Activated CD8-positive, alpha-beta T cell treated with anti-CD3 and anti-CD28 coated beads for 36 hours (primary cell): ENCODE measurements around the gene TMED6. TPM values are rescaled to one million over a fixed set of nuclear protein-coding genes. Genes with fewer than 3 reads are reported as not detected.

Experiments used
- ATAC-seq: fragments of 200-7000 bp; cut with Tn5 transposase; one replicate; pipeline ENCODE4 v1.10.0; 2021; ENCODE audit warnings: mild to moderate bottlenecking, moderate library complexity
- CTCF ChIA-PET: fragments of 350-600 bp; sonication (Branson Sonifier 250); formaldehyde crosslinking; loops from one replicate; lab custom pipeline; 2021; ENCODE audit warnings: antibody characterized with exemption; lab: Charles Lee
- POLR2A ChIA-PET: fragments of 350-600 bp; sonication (Branson Sonifier 250); formaldehyde crosslinking; loops from one replicate; lab custom pipeline; 2021; ENCODE audit warnings: antibody characterized with exemption; lab: Charles Lee
- DNase-seq: peaks from one replicate; pipeline ENCODE4 v3.0.0-alpha.2; 2020
- H3K27ac Mint-ChIP-seq: one replicate; pipeline ENCODE4 v1.8.0; 2021; ENCODE audit warnings: mild to moderate bottlenecking, mixed read lengths
- H3K27me3 Mint-ChIP-seq: one replicate; pipeline ENCODE4 v1.8.0; 2021; ENCODE audit warnings: mixed read lengths
- H3K36me3 Mint-ChIP-seq: one replicate; pipeline ENCODE4 v1.8.0; 2021; ENCODE audit warnings: low read depth, mixed read lengths
- H3K4me1 Mint-ChIP-seq: one replicate; pipeline ENCODE4 v1.8.0; 2021; ENCODE audit warnings: low read depth, mixed read lengths
- H3K4me3 Mint-ChIP-seq: one replicate; pipeline ENCODE4 v1.8.0; 2021; ENCODE audit warnings: mild to moderate bottlenecking, moderate library complexity, mixed read lengths
- H3K9me3 Mint-ChIP-seq: one replicate; pipeline ENCODE4 v1.8.0; 2021; ENCODE audit warnings: mixed read lengths
- intact Hi-C: fragments of 100-400 bp; cut with micrococcal nuclease; formaldehyde crosslinking; loops from one replicate; pipeline ENCODE4 v1.10.0; 2022
- total RNA-seq, 2 experiments: library from RNA; stranded (reverse); gene quantifications; one replicate each; pipeline ENCODE4 v1.2.3, GENCODE V29; 2021
- TF ChIP-seq, protein P1 (sequence below): fragments of 200-600 bp; IDR thresholded peaks from one replicate; pipeline ENCODE4 v1.8.0; 2022; ENCODE audit warnings: antibody characterized with exemption, mild to moderate bottlenecking

TMED6 gene
- total RNA-seq, 2 experiments from 2014 or later = 1.2 to 2.2 TPM

DNA sequence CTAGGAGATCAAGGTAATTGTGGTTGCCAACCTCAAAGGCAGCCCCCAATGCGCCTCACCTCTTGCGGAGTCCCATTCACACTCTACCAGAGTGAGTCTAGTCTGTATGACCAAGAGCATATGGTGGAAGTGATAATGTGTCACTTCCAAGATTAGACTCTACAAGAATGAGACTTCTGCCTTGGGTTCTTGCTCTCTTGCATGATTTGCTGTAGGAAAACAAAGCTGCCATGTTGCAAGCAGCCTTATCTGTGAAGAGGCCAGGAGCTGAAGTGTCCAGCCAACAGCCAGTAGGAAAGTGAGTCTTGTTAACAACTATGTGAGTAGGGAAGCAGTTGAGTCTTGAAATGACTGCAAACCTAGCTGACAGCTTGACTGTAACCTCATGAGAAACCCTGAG lies 30.8 kb upstream of the TMED6 start:
- CTCF ChIA-PET = interaction anchor here (0.7 to 2.5 kb wide), 4 partner anchors 14 to 372 kb away, joined by 3 to 10 read pairs (median 5); partner anchors contain the start of gene NOB1
- H3K36me3 Mint-ChIP-seq = peaks cover 57% of the 10 kb centered on the region
- peak overlapping the region; percentile 63 for H3K27ac Mint-ChIP-seq
- DNase-seq (peak; percentile 21), ATAC-seq (no peak)
- POLR2A ChIA-PET = interaction anchor here (0.6 to 1.6 kb wide), 3 partner anchors 182 to 717 kb away, joined by 4 read pairs; no protein-coding TSS in a partner anchor
- H3K4me1 Mint-ChIP-seq = peaks cover 45% of the 10 kb centered on the region
- intact Hi-C loops = no loop called here
- H3K27me3 Mint-ChIP-seq = no peaks in the 10 kb centered on the region
- no peaks in the 10 kb centered on the region for H3K9me3 Mint-ChIP-seq
- no peak overlapping the region for H3K4me3 Mint-ChIP-seq
- TF ChIP-seq, protein P1, sequence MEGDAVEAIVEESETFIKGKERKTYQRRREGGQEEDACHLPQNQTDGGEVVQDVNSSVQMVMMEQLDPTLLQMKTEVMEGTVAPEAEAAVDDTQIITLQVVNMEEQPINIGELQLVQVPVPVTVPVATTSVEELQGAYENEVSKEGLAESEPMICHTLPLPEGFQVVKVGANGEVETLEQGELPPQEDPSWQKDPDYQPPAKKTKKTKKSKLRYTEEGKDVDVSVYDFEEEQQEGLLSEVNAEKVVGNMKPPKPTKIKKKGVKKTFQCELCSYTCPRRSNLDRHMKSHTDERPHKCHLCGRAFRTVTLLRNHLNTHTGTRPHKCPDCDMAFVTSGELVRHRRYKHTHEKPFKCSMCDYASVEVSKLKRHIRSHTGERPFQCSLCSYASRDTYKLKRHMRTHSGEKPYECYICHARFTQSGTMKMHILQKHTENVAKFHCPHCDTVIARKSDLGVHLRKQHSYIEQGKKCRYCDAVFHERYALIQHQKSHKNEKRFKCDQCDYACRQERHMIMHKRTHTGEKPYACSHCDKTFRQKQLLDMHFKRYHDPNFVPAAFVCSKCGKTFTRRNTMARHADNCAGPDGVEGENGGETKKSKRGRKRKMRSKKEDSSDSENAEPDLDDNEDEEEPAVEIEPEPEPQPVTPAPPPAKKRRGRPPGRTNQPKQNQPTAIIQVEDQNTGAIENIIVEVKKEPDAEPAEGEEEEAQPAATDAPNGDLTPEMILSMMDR = no peak

DNA sequence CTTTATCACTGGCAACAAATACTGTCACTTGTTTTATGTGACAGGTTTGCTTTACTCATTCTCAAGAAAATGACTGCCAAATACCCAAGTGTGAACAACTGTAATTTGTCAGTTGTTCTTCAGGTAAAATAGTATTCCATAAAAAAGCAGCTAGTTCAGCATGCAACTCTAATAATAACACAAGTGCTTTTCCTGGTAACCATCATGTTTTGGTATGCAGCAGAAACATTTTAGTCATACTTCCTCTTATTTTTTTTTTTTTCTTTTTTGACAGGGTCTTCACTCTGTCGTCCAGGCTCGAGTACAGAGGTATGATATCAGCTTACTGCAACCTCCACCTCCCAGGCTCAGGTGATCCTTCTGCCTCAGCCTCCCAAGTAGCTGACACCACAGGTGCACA lies 29.6 kb upstream of the TMED6 start:
- intact Hi-C loops = no loop called here

DNA sequence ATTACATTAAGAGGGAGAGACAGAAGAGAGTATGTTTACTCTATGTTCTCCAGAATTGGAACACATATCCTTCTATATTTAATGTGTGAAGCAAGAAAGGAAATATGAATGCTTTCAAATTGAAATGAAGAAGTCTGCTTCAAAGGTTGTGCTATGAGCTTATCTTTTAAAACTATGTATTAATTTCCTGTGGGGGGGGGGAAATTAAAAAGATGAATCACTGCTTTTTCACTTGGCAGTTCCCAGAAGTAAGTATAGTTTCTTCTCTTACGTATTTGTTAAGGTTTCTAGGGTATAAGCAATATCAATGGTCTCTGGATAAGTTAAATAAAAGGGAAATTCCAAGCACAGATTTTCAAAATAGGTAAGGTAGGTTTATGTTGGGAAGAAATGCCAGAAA lies 27.2 kb upstream of the TMED6 start:
- peaks cover 58% of the 10 kb centered on the region for H3K36me3 Mint-ChIP-seq
- no peaks in the 10 kb centered on the region for H3K27me3 Mint-ChIP-seq
- no peaks in the 10 kb centered on the region for H3K9me3 Mint-ChIP-seq
- peaks cover 35% of the 10 kb centered on the region for H3K4me1 Mint-ChIP-seq
- peak overlapping the region; percentile 71 for H3K27ac Mint-ChIP-seq
- intact Hi-C loops = no loop called here
- TF ChIP-seq, protein P1 = no peak
- ChIA-PET CTCF (interaction anchor here (0.9 to 2.6 kb wide), 3 partner anchors 9 to 77 kb away, joined by 3 to 13 read pairs (median 3); no protein-coding TSS in a partner anchor), POLR2A (interaction anchor here (0.7 to 0.8 kb wide), 4 partner anchors 37 to 313 kb away, joined by 3 read pairs; no protein-coding TSS in a partner anchor)
- DNase-seq (no peak), ATAC-seq (no peak)
- H3K4me3 Mint-ChIP-seq = no peak overlapping the region

More for the DNA sequence above, 29.6 kb upstream of the TMED6 start:
- Mint-ChIP-seq H3K27me3 (no peaks in the 10 kb centered on the region), H3K9me3 (no peaks in the 10 kb centered on the region), H3K4me3 (no peak overlapping the region), H3K4me1 (peaks cover 45% of the 10 kb centered on the region), H3K36me3 (peaks cover 62% of the 10 kb centered on the region), H3K27ac (peak overlapping the region; percentile 55)
- POLR2A ChIA-PET = interaction anchor here (0.7 to 1.2 kb wide), 4 partner anchors 12 to 183 kb away, joined by 3 to 5 read pairs (median 3); partner anchors contain the start of gene PDF
- CTCF ChIA-PET = interaction anchor here (1.9 to 2.5 kb wide), 2 partner anchors 15 to 373 kb away, joined by 7 to 10 read pairs; partner anchors contain the start of gene NOB1
- ATAC-seq (no peak), DNase-seq (no peak)
- TF ChIP-seq, protein P1 = no peak

DNA sequence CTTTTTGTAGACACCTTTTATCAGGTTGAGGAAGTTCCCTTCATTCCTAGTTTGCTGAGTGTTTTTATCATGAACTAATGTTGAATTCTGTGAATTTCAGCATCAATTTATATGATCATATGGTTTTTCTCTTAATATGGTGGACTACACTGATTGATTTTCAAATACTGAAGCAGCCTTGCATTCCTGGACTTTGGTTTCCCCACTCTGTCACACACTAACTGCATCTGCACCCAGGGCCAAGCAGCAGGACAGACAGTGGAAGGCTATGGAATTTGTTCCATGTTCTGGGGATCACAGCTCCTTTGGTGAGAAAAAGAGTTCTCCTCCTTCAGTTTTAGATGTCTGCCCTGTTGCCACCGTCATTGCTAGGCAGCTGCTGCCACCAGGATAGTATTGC lies 26.4 kb upstream of the TMED6 start:
- Mint-ChIP-seq H3K27me3 (no peaks in the 10 kb centered on the region), H3K9me3 (no peaks in the 10 kb centered on the region), H3K27ac (peak overlapping the region; percentile 57), H3K36me3 (peaks cover 55% of the 10 kb centered on the region), H3K4me3 (no peak overlapping the region), H3K4me1 (peaks cover 31% of the 10 kb centered on the region)
- CTCF ChIA-PET = interaction anchor here (2.6 kb wide), 1 partner anchor 17 kb away, joined by 13 read pairs; no protein-coding TSS in a partner anchor
- POLR2A ChIA-PET = interaction anchor here (0.8 kb wide), 2 partner anchors 38 to 143 kb away, joined by 3 read pairs; no protein-coding TSS in a partner anchor
- ATAC-seq = no peak
- TF ChIP-seq, protein P1 = no peak
- DNase-seq = no peak
- intact Hi-C loops = no loop called here
